Motor neuron (in vitro differentiated cells): ENCODE data around the gene PKD1. TPM values are rescaled to one million over a fixed set of nuclear protein-coding genes. Genes with fewer than 3 reads are reported as not detected.
A peak's percentile ranks its signal among the peaks of the same experiment; 100 is the strongest.

Source experiments
- ATAC-seq, 8 experiments: fragments of 200-7000 bp; cut with Tn5 transposase; replicated peaks in 6 of 8; 2 replicates each; pipeline ENCODE4 v1.8.0; 2021; ENCODE audit warnings: mild to moderate bottlenecking in 8 of 8, moderate library complexity in 8 of 8
- H3K27ac ChIP-seq, 2 donors: fragments of 250-450 bp; sonication (Bioruptor Pico); 2 replicates each; pipeline ENCODE4 v1.9.0; 2021; ENCODE audit warnings: antibody characterized with exemption in 2 of 2, mild to moderate bottlenecking in 2 of 2, moderate library complexity in 1 of 2
- H3K4me1 ChIP-seq, 2 donors: fragments of 250-450 bp; sonication (Bioruptor Pico); replicated peaks in 1 of 2; 2 replicates each; pipeline ENCODE4 v1.6.1; 2021; ENCODE audit warnings: antibody characterized with exemption in 2 of 2, mild to moderate bottlenecking in 2 of 2, moderate library complexity in 1 of 2
- H3K4me3 ChIP-seq, 5 donors: fragments of 250-450 bp; sonication (Bioruptor Pico); 2 replicates each; pipeline ENCODE4 v1.9.0; 2021; ENCODE audit warnings: antibody characterized with exemption in 5 of 5, mild to moderate bottlenecking in 5 of 5, moderate library complexity in 4 of 5
- WGBS, 10 experiments: fragments of 450-650 bp; shearing (Covaris generic); methylation state at CpG; one replicate each; pipeline ENCODE4 v1.0.0; 2022; 5-methylcytosine and 5-hydroxymethylcytosine counted together
- in situ Hi-C, 9 experiments: fragments of 400-800 bp; cut with MboI; loops; one replicate each; pipeline ENCODE4 v1.15.0; 2021; ENCODE audit warnings: low sequenced_read_pairs in 9 of 9, low pct_unique_long_range_greater_than_20kb in 2 of 9; ENCODE audit not compliant: unreplicated experiment in 9 of 9
- total RNA-seq, 8 experiments: library from RNA; unstranded; fragments of 300-600 nt; gene quantifications; 2 replicates each; pipeline versions ENCODE4 v1.2.3 to v1.2.4, GENCODE V29; 2022

PKD1 gene
- total RNA-seq, 8 experiments from 2014 or later, result 27.9 to 123 (median 58.3) TPM

- Histone ChIP-seq H3K4me1 (peaks cover under 1 to 1% of the 10 kb centered on the region in 2 donors), H3K4me3 (no peak overlapping the region), H3K27ac (no peak overlapping the region)
- no peak for ATAC-seq
- in situ Hi-C loops, result no loop called here
- WGBS, 10 experiments, result 89 to 100% methylated on average over 1 to 3 of the region's 23 CpGs; no CpG with 5 or more reads in 8 of the 10 experiments
Observed at GRCh38 chr16:2176047-2176446, 40.3 kb upstream of the PKD1 start.

GRCh38 chr16:2175454-2175853 lies 39.8 kb upstream of the PKD1 start:
- no peak overlapping the region for H3K27ac ChIP-seq
- H3K4me1 ChIP-seq, result no peaks in the 10 kb centered on the region
- no peak overlapping the region for H3K4me3 ChIP-seq
- in situ Hi-C loops, result no loop called here
- no peak for ATAC-seq
- WGBS, 10 experiments, result 100% methylated on average over 1 of the region's 10 CpGs; no CpG with 5 or more reads in 9 of the 10 experiments

DNA sequence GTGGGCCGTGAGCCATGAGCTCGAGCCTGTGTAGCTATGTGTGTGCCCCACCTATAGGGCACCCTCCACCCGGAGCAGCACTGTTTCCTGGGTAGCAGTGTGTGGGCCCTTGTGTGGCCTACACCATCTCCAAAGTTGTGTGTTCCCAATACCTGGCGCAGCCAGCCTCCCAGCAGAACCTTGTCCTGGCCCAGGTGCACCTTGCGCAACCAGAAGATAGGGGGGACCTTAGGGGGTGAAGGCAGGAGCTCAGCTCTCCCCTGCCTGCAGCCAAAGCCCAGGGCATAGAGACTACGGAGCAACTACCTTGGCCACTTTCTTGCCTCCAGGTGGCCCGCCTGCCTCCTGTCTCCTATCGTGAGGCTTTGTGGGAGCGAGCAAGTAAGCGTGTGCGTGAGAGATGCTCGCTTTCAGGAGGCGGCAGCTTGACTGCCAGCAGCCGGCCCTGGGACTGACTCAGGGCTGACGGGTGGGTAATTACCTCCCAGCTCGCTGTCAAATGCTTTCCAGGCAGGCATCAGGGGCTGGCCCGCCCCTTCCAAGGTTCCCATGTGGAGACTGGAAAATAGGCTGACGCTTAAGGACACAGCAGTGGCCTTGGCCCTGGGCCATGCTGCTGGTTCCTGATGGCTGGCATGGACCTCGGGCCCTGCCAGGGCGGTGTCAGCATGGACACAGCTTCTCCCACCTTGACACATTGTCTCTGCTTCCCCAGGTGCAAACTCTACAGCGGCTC lies 38.9 kb upstream of the PKD1 start:
- no peaks in the 10 kb centered on the region for H3K4me1 ChIP-seq
- H3K4me3 ChIP-seq, result no peak overlapping the region
- in situ Hi-C loops, result no loop called here
- WGBS, 10 experiments, result 92 to 100% (median 100%) methylated on average over 4 to 11 of the region's 21 CpGs; no CpG with 5 or more reads in 5 of the 10 experiments
- ATAC-seq, result no peak
- H3K27ac ChIP-seq, result no peak overlapping the region

DNA sequence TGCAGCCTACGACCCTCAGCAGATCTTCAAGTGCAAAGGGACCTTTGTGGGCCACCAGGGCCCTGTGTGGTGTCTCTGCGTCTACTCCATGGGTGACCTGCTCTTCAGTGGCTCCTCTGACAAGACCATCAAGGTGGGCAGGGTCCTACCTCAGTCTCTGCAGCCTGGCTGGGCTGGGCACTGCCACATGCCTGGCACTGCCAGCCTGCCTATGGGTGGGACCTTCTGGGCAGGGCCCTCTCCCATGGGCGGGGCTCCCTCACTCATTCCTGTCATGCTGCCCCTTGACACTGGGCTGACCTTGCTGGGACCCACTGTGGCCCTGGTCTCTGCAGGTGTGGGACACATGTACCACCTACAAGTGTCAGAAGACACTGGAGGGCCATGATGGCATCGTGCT lies 38.2 kb upstream of the PKD1 start:
- no peak for ATAC-seq
- 75% methylated on average over 2 of the region's 4 CpGs; no CpG with 5 or more reads in 9 of the 10 experiments for WGBS, 10 experiments
- Histone ChIP-seq H3K4me3 (no peak overlapping the region), H3K27ac (no peak overlapping the region), H3K4me1 (no peaks in the 10 kb centered on the region)
- in situ Hi-C loops, result no loop called here

- Histone ChIP-seq H3K4me3 (no peak overlapping the region), H3K27ac (no peak overlapping the region), H3K4me1 (no peaks in the 10 kb centered on the region)
- WGBS, 10 experiments, result 60 to 90% (median 80%) methylated on average over 1 to 2 of the region's 14 CpGs; no CpG with 5 or more reads in 7 of the 10 experiments
- in situ Hi-C loops, result no loop called here
- no peak for ATAC-seq
Observed at GRCh38 chr16:2173366-2173765, 37.7 kb upstream of the PKD1 start.

DNA sequence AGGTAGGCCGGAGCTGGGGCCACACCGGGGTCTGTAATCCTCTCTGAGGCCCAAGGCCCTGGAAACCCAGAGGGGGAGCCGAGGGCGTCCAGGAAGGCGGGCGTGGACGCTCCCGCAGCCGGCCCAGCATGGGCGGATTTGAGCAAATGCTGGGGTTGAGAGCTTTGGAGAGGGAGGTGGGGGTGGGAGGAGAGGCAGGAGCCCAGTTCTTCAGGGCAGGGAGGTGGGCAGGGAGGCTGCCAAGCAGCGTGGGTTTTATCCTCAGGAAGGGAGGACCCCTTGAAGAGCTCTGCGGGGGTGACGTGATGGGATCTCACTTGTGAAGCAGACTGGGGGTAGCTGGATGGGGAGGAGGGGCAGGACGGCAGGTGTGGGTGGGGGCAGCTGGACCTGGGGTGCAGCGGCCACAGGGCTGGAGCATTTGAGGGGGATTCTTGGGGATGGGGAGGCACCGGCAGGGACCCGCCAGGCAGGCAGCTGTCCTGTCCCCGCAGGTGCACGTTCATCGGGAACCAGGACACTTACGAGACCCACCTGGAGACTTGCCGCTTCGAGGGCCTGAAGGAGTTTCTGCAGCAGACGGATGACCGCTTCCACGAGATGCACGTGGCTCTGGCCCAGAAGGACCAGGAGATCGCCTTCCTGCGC lies 37.1 kb upstream of the PKD1 start:
- in situ Hi-C loops, result no loop called here
- H3K4me1 ChIP-seq, result no peaks in the 10 kb centered on the region
- H3K27ac ChIP-seq, result no peak overlapping the region
- WGBS, 10 experiments, result 80 to 98% methylated on average over 2 to 9 of the region's 29 CpGs; no CpG with 5 or more reads in 8 of the 10 experiments
- H3K4me3 ChIP-seq, result no peak overlapping the region
- peak in 1 of 8 experiments; percentile 15 for ATAC-seq

DNA sequence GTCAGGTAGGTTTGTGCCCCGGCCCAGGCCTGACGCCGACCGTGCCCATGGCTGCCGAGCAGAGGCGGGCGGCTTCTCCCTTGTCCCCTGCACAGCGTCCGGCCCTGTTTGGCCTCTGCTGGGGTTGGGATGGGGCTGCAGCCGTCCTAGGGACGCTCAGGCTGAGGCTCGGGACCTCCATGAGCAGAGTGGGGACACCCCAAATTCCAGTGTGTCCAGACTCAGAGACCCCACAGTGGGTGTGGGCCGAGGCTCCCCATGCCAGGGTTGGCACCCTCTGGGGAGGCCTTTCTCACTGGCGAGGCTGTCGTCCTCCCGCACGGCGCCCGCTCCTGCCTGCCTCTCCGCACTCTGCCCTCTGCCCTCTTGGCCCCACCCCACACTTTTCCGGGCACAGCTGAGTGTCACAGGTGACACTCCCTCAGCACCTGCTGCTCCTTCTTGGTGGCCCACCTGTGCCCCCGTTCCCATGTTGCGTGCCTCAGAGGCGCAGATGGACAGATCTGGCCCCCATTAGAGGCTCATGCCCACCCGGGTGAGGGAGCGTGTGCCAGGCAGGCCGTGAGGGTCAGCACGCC lies 36.0 kb upstream of the PKD1 start:
- Histone ChIP-seq H3K4me1 (no peaks in the 10 kb centered on the region), H3K4me3 (no peak overlapping the region), H3K27ac (no peak overlapping the region)
- in situ Hi-C loops, result no loop called here
- no peak for ATAC-seq
- 96 to 100% (median 100%) methylated on average over 1 to 5 of the region's 28 CpGs; no CpG with 5 or more reads in 5 of the 10 experiments for WGBS, 10 experiments

GRCh38 chr16:2170587-2171435 lies 35.1 kb upstream of the PKD1 start:
- peak in 1 of 8 experiments; percentile 2 for ATAC-seq
- in situ Hi-C loops, result no loop called here
- H3K27ac ChIP-seq, result no peak overlapping the region
- H3K4me1 ChIP-seq, result no peaks in the 10 kb centered on the region
- 83% methylated on average over 1 of the region's 47 CpGs; no CpG with 5 or more reads in 9 of the 10 experiments for WGBS, 10 experiments
- no peak overlapping the region for H3K4me3 ChIP-seq

GRCh38 chr16:2170080-2170479 lies 34.4 kb upstream of the PKD1 start:
- H3K4me1 ChIP-seq, result no peaks in the 10 kb centered on the region
- in situ Hi-C loops, result no loop called here
- no peak overlapping the region for H3K27ac ChIP-seq
- ATAC-seq, result no peak
- 80% methylated on average over 2 of the region's 18 CpGs; no CpG with 5 or more reads in 9 of the 10 experiments for WGBS, 10 experiments
- no peak overlapping the region for H3K4me3 ChIP-seq

DNA sequence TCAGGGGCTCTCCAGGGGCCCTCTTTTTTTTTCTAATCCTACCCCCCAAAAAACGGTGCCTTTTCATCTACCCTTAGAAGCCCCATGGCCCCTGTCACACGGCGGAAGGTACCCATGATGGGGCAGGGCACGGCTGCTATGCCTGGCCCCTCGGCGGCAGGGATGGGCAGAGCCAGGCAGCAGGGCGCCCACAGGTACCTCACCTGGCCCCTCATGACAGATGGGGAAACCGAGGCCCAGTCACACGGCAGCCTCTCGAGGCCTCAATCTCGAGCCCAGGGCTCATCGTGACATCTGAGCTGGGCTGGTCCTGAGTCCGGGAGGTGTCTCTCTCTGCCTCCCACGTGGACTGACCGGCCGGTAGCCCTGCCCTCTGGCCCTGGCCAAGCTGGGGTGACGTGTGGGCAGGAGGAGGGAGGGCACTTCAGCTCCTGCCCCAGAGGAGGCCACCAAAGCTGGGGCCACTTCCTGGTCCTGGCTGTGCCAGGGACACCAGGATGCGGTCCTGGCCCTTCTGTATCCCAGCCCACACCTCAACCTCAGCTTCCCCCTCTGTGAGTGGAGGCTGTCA lies 31.5 kb upstream of the PKD1 start:
- no peak for ATAC-seq
- WGBS, 10 experiments, result 80 to 100% (median 96%) methylated on average over 3 to 8 of the region's 18 CpGs; no CpG with 5 or more reads in 5 of the 10 experiments
- H3K4me3 ChIP-seq, result no peak overlapping the region
- no peaks in the 10 kb centered on the region for H3K4me1 ChIP-seq
- no peak overlapping the region for H3K27ac ChIP-seq
- in situ Hi-C loops, result no loop called here

DNA sequence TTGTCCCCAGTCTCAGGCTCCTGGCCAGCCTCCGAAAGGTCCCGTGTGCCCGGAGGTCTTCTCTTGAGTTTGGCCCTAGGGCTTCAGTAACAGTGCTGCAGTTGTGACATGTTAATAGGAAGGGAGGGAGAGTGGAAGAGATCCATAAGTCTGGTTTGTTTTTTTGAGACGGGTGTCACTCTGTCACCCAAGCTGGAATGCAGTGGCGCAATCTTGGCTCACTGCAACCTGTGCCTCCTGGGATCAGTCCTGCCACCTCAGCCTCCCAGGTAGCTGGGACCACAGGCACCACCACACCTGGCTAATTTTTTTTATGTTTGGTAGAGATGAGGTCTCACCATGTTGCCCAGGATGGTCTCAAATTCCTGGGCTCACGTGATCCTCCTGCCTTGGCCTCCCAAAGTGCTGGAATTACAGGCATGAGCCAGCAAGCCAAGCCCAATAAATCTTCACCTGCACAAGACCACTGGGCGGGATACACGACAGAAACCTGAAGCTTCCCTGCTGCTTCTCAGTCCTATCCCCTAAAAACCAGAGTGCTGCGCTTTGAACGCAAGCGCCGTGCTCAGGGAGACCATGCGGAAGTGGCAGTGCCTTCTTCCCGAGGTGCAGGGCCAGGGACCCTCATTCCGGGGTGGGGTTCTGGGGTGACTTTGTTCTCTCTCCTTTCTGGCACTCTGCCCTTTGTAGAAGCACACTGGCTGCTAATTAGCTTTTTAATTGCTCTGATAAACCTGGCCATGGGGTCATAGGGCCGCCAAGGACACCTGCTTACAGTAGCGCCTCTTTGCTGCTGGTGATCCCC lies 30.8 kb upstream of the PKD1 start:
- no peak for ATAC-seq
- peaks cover 0 to 2% of the 10 kb centered on the region in 2 donors for H3K4me1 ChIP-seq
- in situ Hi-C loops, result no loop called here
- no peak overlapping the region for H3K4me3 ChIP-seq
- no peak overlapping the region for H3K27ac ChIP-seq
- 84 to 100% (median 100%) methylated on average over 1 to 13 of the region's 17 CpGs; no CpG with 5 or more reads in 3 of the 10 experiments for WGBS, 10 experiments

DNA sequence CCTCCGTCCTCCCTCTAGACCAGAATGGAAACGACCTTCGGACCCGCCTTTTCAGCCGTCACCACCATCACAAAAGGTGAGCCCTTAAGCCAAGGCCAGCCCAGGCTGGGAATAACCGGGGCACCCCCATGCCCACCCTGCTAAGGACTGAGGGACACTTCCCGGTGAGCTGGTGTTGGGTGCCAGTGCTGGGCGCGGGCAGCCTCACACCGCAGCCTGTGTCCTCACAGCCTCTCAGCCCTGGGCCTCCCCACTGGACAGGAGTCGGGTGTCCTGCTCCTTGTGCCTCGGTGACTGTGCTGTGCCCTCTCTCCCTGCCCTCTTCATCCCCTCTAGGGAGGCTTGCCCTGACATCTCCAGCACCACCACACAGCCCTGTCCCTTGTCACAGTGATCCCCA lies 30.2 kb upstream of the PKD1 start:
- in situ Hi-C loops, result no loop called here
- no peak for ATAC-seq
- Histone ChIP-seq H3K4me1 (peaks cover under 1 to 6% of the 10 kb centered on the region in 2 donors), H3K4me3 (no peak overlapping the region), H3K27ac (no peak overlapping the region)
- 89 to 100% (median 100%) methylated on average over 2 to 6 of the region's 12 CpGs; no CpG with 5 or more reads in 5 of the 10 experiments for WGBS, 10 experiments
